Femur (tissue), 1 donor: ENCODE measurements around the gene ISY1.
A peak's percentile ranks its signal among the peaks of the same experiment; 100 is the strongest.
"Not testable (repeated sequence)": the region's sequence is repeated elsewhere in the genome, so short reads cannot be mapped to it uniquely, and the experiment has no call there.

Experiments used
- DNase-seq: peaks from one replicate; pipeline ENCODE4 v3.0.0-alpha.2; 2017

Gene ISY1

DNA sequence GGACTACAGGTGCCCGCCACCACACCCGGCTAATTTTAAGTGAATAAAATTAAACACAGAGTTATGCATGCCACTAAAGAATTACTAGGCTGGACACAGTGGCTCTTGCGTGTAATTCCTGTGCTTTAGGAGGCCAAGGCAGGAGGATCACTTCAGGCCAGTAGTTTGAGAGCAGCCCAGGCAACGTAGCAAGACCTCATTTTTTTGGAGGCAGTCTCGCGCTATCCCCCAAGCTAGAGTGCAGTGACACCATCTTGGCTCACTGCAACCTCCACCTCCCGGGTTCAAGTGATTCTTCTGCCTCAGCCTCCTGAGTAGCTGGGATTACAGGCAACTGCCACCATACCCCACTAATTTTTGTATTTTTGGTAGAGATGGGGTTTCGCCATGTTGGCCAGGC is 4.7 kb upstream of the ISY1 start:
- DNase-seq = not testable (repeated sequence)

DNA sequence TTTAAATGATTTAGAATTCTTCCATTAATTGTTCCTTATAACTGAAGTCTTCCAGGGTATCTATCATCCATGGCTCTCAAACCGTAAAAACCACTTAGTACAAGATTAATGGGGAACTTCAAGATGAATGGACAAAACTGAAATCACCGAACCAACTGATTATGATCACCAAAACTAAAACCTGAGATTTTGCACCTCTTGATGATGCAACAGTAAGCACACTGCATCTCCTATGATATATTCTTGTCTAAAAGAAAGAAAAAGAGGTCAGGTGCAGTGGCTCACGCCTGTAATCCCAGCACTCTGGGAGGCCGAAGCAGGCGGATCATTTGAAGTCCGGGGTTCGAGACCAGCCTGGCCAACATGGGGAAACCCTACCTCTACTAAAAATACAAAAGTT is 3.6 kb upstream of the ISY1 start:
- no peak for DNase-seq

- DNase-seq = no peak
These were observed 2.1 kb upstream of the ISY1 start for GRCh38 chr3:129162729-129163579.

GRCh38 chr3:129161860-129162271 is 1.0 kb upstream of the ISY1 start:
- DNase-seq = peak; percentile 31

DNA sequence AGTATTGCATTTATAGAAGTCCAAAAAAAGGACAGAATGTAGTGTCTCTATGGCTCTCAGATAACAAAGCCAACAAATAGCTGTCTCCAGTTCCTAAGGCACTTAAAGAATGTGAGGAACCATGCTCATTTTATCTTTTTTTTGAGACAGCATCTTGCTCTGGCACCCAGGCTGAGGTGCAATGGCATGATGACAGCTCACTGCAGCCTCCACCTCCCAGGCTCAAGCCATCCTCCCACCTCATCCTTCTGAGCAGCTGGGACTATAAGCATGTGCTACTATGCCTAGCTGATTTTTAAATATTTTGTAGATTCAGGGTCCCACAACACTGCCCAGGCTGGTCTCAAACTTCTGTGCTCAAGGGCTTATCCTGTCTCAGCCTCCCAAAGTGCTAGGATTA is 16.1 kb downstream of the ISY1 start:
- DNase-seq = no peak

DNA sequence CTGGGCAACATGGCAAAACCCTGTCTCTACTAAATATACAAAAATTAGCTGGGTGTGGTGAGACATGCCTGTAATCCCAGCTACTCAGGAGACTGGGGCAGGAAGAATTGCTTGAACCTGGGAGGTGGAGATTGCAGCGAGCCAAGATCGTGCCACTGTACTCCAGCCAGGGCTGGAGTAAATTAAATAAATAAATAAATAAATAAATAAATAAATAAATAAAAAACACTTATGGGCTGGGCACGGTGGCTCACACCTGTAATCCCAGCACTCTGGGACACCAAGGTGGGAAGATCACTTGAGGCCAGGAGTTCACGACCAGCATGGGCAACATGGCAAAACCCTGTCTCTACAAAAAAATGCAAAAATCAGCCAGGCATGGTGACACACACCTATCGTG is 19.9 kb downstream of the ISY1 start:
- not testable (repeated sequence) for DNase-seq

GRCh38 chr3:129139911-129140310 is 21.0 kb downstream of the ISY1 start:
- DNase-seq = no peak

DNA sequence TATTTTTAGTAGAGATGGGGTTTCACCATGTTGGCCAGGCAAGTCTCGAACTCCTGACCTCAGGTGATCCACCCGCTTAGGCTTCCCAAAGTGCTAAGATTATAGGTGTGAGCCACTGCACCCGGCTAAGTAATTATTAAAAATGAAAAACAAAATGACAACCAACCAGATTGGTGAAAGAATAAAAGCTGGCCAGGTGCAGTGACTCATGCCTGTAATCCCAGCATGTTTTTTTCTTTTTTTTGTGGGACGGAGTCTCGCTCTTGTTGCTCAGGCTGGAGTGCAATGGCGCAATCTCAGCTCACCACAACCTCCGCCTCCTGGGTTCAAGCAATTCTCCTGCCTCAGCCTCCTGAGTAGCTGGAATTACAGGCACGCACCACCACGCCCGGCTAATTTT is 24.6 kb downstream of the ISY1 start:
- not testable (repeated sequence) for DNase-seq

- no peak for DNase-seq
These were observed 28.6 kb downstream of the ISY1 start for GRCh38 chr3:129132097-129132866.

DNA sequence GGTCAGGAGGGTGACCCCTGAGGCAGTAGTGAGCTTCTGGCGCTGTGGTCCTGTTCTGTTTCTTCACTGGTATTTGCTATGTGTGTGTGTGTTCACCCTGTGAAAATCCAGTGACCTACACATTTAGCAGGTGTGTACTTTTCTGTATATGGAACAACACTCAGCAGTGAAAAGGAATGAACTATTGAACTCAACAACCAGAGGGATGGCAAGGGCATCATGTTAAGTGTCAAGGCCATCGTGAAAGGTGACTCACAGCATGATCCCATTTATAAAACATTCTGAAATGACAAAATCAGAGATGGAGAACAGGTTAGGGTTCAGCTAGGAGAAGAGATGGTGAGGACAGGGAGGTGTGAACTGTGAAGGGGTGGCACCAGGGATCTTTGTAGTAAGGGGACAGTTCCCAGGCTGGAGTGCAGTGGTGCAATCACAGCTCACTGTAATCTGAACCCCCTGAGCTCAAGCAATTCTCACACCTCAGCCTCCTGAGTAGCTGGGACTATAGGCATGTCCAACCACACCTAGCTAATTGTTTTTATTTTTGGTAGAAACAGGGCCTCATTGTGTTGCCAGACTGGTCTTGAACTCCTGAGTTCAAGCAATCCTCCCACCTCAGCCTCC is 29.3 kb downstream of the ISY1 start:
- DNase-seq = no peak

DNA sequence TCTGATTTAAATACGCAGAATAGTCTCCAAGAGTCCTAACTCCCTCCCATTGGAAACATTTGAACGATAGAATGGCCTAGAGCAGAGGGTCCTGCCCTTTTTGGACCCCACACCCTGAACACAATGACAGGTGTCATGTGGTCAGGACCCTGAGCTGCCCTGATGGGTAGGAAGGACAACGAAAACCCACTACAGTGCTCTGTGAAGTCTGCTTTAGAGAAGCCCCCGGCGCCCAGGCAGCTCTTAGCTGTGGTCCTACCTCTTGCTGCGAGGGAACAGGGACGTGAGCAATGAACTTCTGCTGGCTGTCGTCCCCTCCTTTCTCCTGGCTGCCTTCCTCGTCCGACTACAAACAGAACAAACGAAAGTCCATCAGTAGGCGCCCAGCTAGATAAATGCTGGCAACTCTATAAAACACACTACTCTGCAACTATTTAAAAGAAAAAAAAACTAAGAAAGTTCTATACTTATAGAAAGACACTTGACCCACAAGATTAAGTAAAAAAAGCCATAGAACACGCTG is 30.5 kb downstream of the ISY1 start:
- no peak for DNase-seq

DNA sequence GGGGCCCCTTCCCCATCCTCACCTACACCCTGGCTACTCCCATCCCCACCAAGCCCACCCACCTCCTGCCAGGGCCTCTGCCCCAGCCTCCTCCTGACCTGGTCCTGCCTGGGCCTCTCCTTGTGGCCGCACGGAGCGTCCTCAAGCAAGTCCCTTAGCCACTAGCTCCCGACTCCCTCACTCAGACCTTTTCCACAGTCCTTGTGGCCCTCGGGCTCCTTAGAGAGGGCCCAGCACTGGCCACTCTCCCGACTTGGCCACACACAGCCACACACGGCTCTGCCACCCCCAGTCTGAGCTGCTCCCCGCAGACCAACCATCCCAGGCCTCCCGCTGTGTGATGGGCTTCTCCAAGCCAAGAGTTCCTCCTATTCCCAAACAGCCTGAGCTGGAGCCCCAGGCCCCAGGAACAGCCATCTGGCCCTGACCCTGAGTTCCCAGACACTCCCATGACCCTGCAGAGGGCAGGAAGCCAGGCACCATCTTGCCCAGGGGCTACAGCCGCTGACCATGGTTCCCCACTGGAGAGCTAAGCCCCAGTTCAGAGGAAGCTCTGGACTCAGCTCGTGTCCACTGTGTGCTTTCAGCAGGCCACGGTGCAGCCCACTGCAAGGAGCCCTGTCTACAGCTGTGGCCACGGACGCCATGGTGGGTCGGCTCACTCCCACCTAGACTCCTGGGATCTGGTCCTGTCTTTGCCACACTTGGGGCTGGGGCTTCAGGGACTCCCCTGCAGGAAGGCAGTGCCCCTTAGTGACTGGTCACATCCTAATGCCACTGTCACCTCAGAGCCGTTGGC is 32.3 kb downstream of the ISY1 start:
- no peak for DNase-seq

DNA sequence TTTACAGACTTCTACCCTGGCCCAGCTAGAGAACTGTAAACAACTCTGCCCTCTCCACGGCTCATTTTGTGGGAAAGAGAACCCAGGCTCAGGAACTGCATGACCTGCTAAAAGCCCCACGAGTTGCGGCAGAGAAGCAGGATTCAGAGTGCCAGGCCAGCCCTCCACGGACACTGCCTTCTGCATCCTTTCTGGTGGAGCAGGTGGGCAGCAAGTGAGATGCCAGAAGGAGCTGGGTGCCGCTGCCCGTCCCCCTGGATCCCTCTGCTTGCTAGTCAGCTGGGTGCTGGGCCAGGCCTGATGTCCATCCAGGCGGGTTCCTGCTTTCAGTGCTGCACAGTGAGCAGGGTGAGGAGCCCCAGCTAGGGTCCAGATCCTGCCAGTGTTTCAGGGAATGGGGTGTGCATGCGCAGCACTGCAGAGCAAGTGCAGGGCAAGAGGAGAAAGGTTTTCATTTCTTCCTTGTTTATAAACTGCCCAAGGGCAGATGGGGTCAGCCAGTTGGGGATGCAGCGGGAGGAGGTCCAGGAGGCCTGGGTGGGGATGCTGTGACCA is 34.1 kb downstream of the ISY1 start:
- DNase-seq = no peak

- DNase-seq = no peak
These were observed 37.4 kb downstream of the ISY1 start for GRCh38 chr3:129123314-129124060.

GRCh38 chr3:129122412-129123011 is 38.4 kb downstream of the ISY1 start:
- peak; percentile 59 for DNase-seq

DNA sequence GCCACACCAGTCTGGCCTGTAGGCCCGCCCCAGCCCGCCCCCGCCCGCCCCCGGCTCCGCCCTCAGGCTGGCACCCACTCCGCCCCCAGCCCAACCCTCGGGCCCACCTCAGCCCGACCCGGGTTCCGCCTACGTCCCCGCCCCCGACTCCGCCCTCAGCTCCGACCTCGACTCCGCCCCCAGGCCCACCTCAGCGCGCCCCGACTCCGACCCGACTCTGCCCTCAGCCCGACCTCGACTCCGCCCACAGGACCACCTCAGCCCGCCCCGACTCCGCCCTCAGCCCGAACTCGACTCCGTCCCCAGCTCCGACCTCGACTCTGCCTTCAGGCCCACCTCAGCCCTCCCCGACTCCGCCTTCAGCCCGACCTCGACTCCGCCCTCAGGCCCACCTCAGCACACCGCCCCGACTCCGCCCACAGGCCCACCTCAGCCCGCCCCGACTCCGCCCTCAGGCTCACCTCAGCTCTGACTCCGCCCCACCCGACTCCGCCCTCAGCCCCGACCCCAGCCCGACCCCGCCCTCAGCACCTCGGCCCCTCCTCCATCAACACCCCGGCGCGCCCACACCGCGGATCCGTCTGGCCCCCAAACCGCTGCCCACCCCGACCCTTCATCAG is 39.0 kb downstream of the ISY1 start, which contains the start of gene RAB43:
RAB43 (minus strand) TSS at position 13 of the 620 bp plus-strand sequence. CDS start 315 bp downstream, outside the sequence.
- peak; percentile 95 for DNase-seq

DNA sequence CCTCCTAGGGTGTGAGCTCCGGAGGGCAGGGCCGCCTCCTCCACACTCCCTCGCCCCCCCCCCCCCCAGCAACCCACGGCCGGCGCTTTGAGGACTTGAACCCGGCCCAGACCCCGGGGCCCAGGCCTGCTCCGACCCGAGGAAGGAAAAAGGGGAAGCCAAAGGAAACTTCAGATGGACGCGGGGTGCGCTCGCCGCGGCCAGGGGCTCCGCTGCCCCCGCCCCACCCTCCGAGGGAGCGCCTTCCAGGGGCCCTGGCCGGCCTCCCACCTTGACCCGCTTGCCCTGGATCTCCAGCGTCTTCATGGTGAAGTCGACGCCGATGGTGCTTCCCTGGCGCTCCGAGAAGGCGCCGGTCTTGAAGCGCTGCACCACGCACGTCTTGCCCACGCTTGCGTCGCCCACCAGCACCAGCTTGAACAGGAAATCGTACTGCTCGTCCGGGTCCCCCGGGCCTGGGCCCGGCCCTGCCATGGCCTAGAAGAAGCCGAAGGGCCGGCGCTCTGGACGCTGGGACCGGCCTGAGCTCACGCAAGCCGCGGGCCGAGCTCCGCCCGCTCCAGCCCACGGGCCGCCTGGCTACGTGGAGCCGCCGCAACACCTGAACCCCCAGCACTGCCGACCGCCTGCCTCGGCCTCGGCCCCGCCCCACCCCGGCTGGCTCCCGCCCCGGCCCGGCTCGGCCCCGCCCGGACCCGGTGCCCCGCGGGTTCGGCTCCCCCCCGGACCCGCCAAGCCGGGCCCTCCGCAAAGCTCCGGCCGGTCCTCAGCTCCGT is 39.7 kb downstream of the ISY1 start:
- DNase-seq = peak; percentile 43

- DNase-seq = peak; percentile 93
These were observed 40.4 kb downstream of the ISY1 start for GRCh38 chr3:129120254-129121004.
